Measurements from ENCODE around the gene C5orf24.

C5orf24 gene

GRCh38 chr5:134893748-134894505 lies 48.2 kb downstream of the C5orf24 start:
- no peak overlapping the region for H3K4me3 ChIP-seq (ENCODE audit: low read length)
- no peak for TF ChIP-seq CTCF (conservative IDR thresholded peaks at IDR 0.05; ENCODE audit: low read length)
- no peak for DNase-seq (ENCODE audit: low read depth)

GRCh38 chr5:134902071-134902801 lies 56.5 kb downstream of the C5orf24 start:
- no peak overlapping the region for H3K4me3 ChIP-seq (ENCODE audit: low read length)
- no peak for TF ChIP-seq CTCF (conservative IDR thresholded peaks at IDR 0.05; ENCODE audit: low read length)
- DNase-seq (ENCODE audit: low read depth), result no peak

- peak within 1 kb of the TSS; percentile 83 for H3K4me3 ChIP-seq (ENCODE audit: low read length)
- peak; percentile 88 for DNase-seq (ENCODE audit: low read depth)
- peak; percentile 58 for TF ChIP-seq CTCF (conservative IDR thresholded peaks at IDR 0.05; ENCODE audit: low read length)
Measured at GRCh38 chr5:134904610-134905245, 59.0 kb downstream of the C5orf24 start, which contains the start of gene PCBD2. Gene PCBD2, plus strand, starts transcription at chr5:134905131. Its CDS starts 9 bp downstream, at chr5:134905140.

GRCh38 chr5:134905246-134905996 lies 59.7 kb downstream of the C5orf24 start:
- peak overlapping the region; percentile 83 for H3K4me3 ChIP-seq (ENCODE audit: low read length)
- DNase-seq (ENCODE audit: low read depth), result peak; percentile 66
- peak; percentile 70 for TF ChIP-seq CTCF (conservative IDR thresholded peaks at IDR 0.05; ENCODE audit: low read length)

- no peak for DNase-seq (ENCODE audit: low read depth)
- TF ChIP-seq CTCF (conservative IDR thresholded peaks at IDR 0.05; ENCODE audit: low read length), result no peak
- H3K4me3 ChIP-seq (ENCODE audit: low read length), result no peak overlapping the region
Measured at GRCh38 chr5:134906811-134907210, 61.0 kb downstream of the C5orf24 start.
